Suprapubic skin (tissue), 4 donors: Measurements from ENCODE around the gene NUP153. TPM values are rescaled to one million over a fixed set of nuclear protein-coding genes. Genes with fewer than 3 reads are reported as not detected.

Source experiments
- DNase-seq, 2 donors: peaks; one replicate each; pipeline ENCODE4 v3.0.0-alpha.2; 2019; ENCODE audit warnings: low spot score in 2 of 2
- H3K27ac ChIP-seq: fragments of 200-600 bp; sonication (generic); one replicate; pipeline ENCODE4 v1.5.1; 2019
- H3K27me3 ChIP-seq: fragments of 200-600 bp; sonication (generic); one replicate; pipeline ENCODE4 v1.5.1; 2019
- H3K36me3 ChIP-seq: fragments of 200-600 bp; sonication (generic); one replicate; pipeline ENCODE4 v1.5.1; 2019
- H3K4me1 ChIP-seq: fragments of 200-600 bp; sonication (generic); one replicate; pipeline ENCODE4 v1.5.1; 2019
- H3K4me3 ChIP-seq: fragments of 200-600 bp; sonication (generic); one replicate; pipeline ENCODE4 v1.5.1; 2019; ENCODE audit warnings: mild to moderate bottlenecking
- H3K9me3 ChIP-seq: fragments of 200-600 bp; sonication (generic); one replicate; pipeline ENCODE4 v1.5.1; 2019
- CTCF ChIP-seq, 2 donors: fragments of 200-600 bp in 1 of 2; fragments of 450-650 bp in 1 of 2; sonication (generic) in 1 of 2; IDR thresholded peaks; one replicate each; pipeline ENCODE4 v1.5.1; 2016 to 2019; ENCODE audit warnings: antibody characterized with exemption in 2 of 2, mild to moderate bottlenecking in 1 of 2, moderate library complexity in 1 of 2
- EP300 ChIP-seq: sonication (generic); formaldehyde crosslinking; IDR thresholded peaks from one replicate; pipeline ENCODE4 v1.6.1; 2017; ENCODE audit warnings: antibody characterized with exemption
- POLR2A ChIP-seq, 2 donors: fragments of 450-650 bp; IDR thresholded peaks; one replicate each; pipeline ENCODE4 v1.6.1; 2017; ENCODE audit warnings: antibody characterized with exemption in 2 of 2, mild to moderate bottlenecking in 2 of 2, moderate library complexity in 2 of 2
- POLR2AphosphoS5 ChIP-seq, 3 donors: sonication (generic); formaldehyde crosslinking; IDR thresholded peaks; one replicate each; pipeline ENCODE4 v1.6.1; 2017; ENCODE audit warnings: antibody characterized with exemption in 3 of 3
- WGBS: methylation state at CpG from one replicate; pipeline ENCODE4 v1.1.5; 2018; 5-methylcytosine and 5-hydroxymethylcytosine counted together
- total RNA-seq, 4 donors: library from RNA; depleted of rRNA; stranded (reverse); fragments of >200 nt; gene quantifications; one replicate each; pipeline ENCODE4 v1.1.0, GENCODE V29; 2016

Gene NUP153
- total RNA-seq, 4 donors from 2014 or later, result 38.6 to 46.0 (median 42.5) TPM

GRCh38 chr6:17700421-17701416 lies 6.0 kb downstream of the NUP153 start:
- H3K27ac ChIP-seq, result no peak overlapping the region
- DNase-seq, result no peak
- 89% methylated on average over 14 of the region's 14 CpGs for WGBS
- H3K27me3 ChIP-seq, result no peaks in the 10 kb centered on the region
- H3K36me3 ChIP-seq, result no peaks in the 10 kb centered on the region
- H3K4me1 ChIP-seq, result peaks cover 55% of the 10 kb centered on the region
- H3K9me3 ChIP-seq, result no peaks in the 10 kb centered on the region
- no peak overlapping the region for H3K4me3 ChIP-seq
- no peak for TF ChIP-seq EP300
- TF ChIP-seq CTCF (IDR thresholded peaks at IDR 0.05), result no peak
- no peak for TF ChIP-seq POLR2A (IDR thresholded peaks at IDR 0.05)
- TF ChIP-seq POLR2AphosphoS5 (IDR thresholded peaks at IDR 0.05), result no peak

GRCh38 chr6:17691925-17692538 lies 14.7 kb downstream of the NUP153 start:
- H3K27ac ChIP-seq, result no peak overlapping the region
- no peak overlapping the region for H3K4me3 ChIP-seq
- H3K36me3 ChIP-seq, result peaks cover 5% of the 10 kb centered on the region
- no peaks in the 10 kb centered on the region for H3K27me3 ChIP-seq
- WGBS, result 89% methylated on average over 4 of the region's 4 CpGs
- no peak for DNase-seq
- H3K9me3 ChIP-seq, result no peaks in the 10 kb centered on the region
- no peak for TF ChIP-seq POLR2A (IDR thresholded peaks at IDR 0.05)
- no peak for TF ChIP-seq EP300
- TF ChIP-seq POLR2AphosphoS5 (IDR thresholded peaks at IDR 0.05), result no peak
- TF ChIP-seq CTCF (IDR thresholded peaks at IDR 0.05), result no peak
- H3K4me1 ChIP-seq, result peaks cover 3% of the 10 kb centered on the region

- Histone ChIP-seq H3K4me1 (peaks cover 3% of the 10 kb centered on the region), H3K4me3 (no peak overlapping the region), H3K36me3 (peaks cover 13% of the 10 kb centered on the region), H3K9me3 (no peaks in the 10 kb centered on the region), H3K27me3 (no peaks in the 10 kb centered on the region), H3K27ac (no peak overlapping the region)
- TF ChIP-seq POLR2AphosphoS5 (IDR thresholded peaks at IDR 0.05), result no peak
- no peak for TF ChIP-seq CTCF (IDR thresholded peaks at IDR 0.05)
- TF ChIP-seq POLR2A (IDR thresholded peaks at IDR 0.05), result no peak
- TF ChIP-seq EP300, result no peak
- DNase-seq, result no peak
- WGBS, result 86% methylated on average over 2 of the region's 2 CpGs
These were observed 18.2 kb downstream of the NUP153 start for GRCh38 chr6:17688481-17688880.

- Histone ChIP-seq H3K36me3 (peaks cover 17% of the 10 kb centered on the region), H3K27me3 (no peaks in the 10 kb centered on the region), H3K27ac (no peak overlapping the region), H3K9me3 (no peaks in the 10 kb centered on the region), H3K4me3 (no peak overlapping the region), H3K4me1 (peaks cover under 1% of the 10 kb centered on the region)
- no peak for DNase-seq
- WGBS, result 79% methylated on average over 1 of the region's 1 CpG
- TF ChIP-seq POLR2AphosphoS5 (IDR thresholded peaks at IDR 0.05), result no peak
- no peak for TF ChIP-seq POLR2A (IDR thresholded peaks at IDR 0.05)
- no peak for TF ChIP-seq EP300
- no peak for TF ChIP-seq CTCF (IDR thresholded peaks at IDR 0.05)
These were observed 19.6 kb downstream of the NUP153 start for GRCh38 chr6:17687136-17687535.

- H3K27ac ChIP-seq, result no peak overlapping the region
- DNase-seq, result no peak
- TF ChIP-seq CTCF (IDR thresholded peaks at IDR 0.05) (no peak), POLR2AphosphoS5 (IDR thresholded peaks at IDR 0.05) (no peak)
- peaks cover 20% of the 10 kb centered on the region for H3K36me3 ChIP-seq
- no peak overlapping the region for H3K4me3 ChIP-seq
- no peaks in the 10 kb centered on the region for H3K9me3 ChIP-seq
- no peaks in the 10 kb centered on the region for H3K4me1 ChIP-seq
- WGBS, result 100% methylated on average over 1 of the region's 1 CpG
- no peaks in the 10 kb centered on the region for H3K27me3 ChIP-seq
These were observed 22.6 kb downstream of the NUP153 start for GRCh38 chr6:17684134-17684533.
